SK-N-SH treated with all-trans-retinoic acid at 6 μM for 48 hours (cell line): Measurements from ENCODE around the gene PEX10.
"Not testable (repeated sequence)": the region's sequence is repeated elsewhere in the genome, so short reads cannot be mapped to it uniquely, and the experiment has no call there.

ENCODE experiments used
- ATAC-seq: fragments of 200-7000 bp; cut with Tn5 transposase; 3 replicates; pipeline ENCODE4 v1.9.1; 2020; ENCODE audit warnings: mild to moderate bottlenecking, moderate library complexity
- ARNTL ChIP-seq: fragments of 450-650 bp; formaldehyde crosslinking; IDR thresholded peaks from 2 replicates; pipeline ENCODE4 v1.5.0; 2020; ENCODE audit warnings: low read depth, mild to moderate bottlenecking, moderate library complexity, borderline replicate concordance
- BACH2 ChIP-seq: fragments of 250-450 bp; sonication (Bioruptor Pico); IDR thresholded peaks from 2 replicates; pipeline ENCODE4 v1.9.0; 2021; ENCODE audit warnings: mild to moderate bottlenecking, borderline replicate concordance
- ESRRG ChIP-seq: fragments of 250-450 bp; sonication (Bioruptor Pico); IDR thresholded peaks from 2 replicates; pipeline ENCODE4 v1.6.1; 2021; ENCODE audit warnings: mild to moderate bottlenecking
- GLIS3 ChIP-seq: fragments of 250-450 bp; sonication (Bioruptor Pico); IDR thresholded peaks from 2 replicates; pipeline ENCODE4 v1.5.0; 2020; ENCODE audit warnings: mild to moderate bottlenecking, moderate library complexity
- PATZ1 ChIP-seq: fragments of 250-450 bp; sonication (Bioruptor Pico); IDR thresholded peaks from 2 replicates; pipeline ENCODE4 v1.8.0; 2020; ENCODE audit warnings: mild to moderate bottlenecking, moderate library complexity, borderline replicate concordance
- POU6F1 ChIP-seq: fragments of 250-450 bp; sonication (Bioruptor Pico); IDR thresholded peaks from 2 replicates; pipeline ENCODE4 v1.8.0; 2021; ENCODE audit warnings: low read depth, mild to moderate bottlenecking, moderate library complexity, borderline replicate concordance
- PPARA ChIP-seq: fragments of 250-450 bp; sonication (Bioruptor Pico); IDR thresholded peaks from 2 replicates; pipeline ENCODE4 v1.5.0; 2020; ENCODE audit warnings: mild to moderate bottlenecking, borderline replicate concordance
- RARB ChIP-seq: fragments of 250-450 bp; sonication (Bioruptor Pico); IDR thresholded peaks from 2 replicates; pipeline ENCODE4 v1.8.0; 2021; ENCODE audit warnings: mild to moderate bottlenecking, moderate library complexity
- SNAI2 ChIP-seq: fragments of 250-450 bp; sonication (Bioruptor Pico); IDR thresholded peaks from 2 replicates; pipeline ENCODE4 v1.5.0; 2020; ENCODE audit warnings: mild to moderate bottlenecking, moderate library complexity
- TCF4 ChIP-seq: fragments of 250-450 bp; sonication (Bioruptor Pico); IDR thresholded peaks from 2 replicates; pipeline ENCODE4 v1.8.0; 2021; ENCODE audit warnings: mild to moderate bottlenecking, moderate library complexity, borderline replicate concordance
- TOX ChIP-seq: fragments of 250-450 bp; sonication (Bioruptor Pico); IDR thresholded peaks from 2 replicates; pipeline ENCODE4 v1.8.0; 2021; ENCODE audit warnings: mild to moderate bottlenecking, moderate library complexity, borderline replicate concordance
- ZC3H10 ChIP-seq: fragments of 250-450 bp; sonication (Bioruptor Pico); IDR thresholded peaks from 2 replicates; pipeline ENCODE4 v1.5.1; 2021; ENCODE audit warnings: mild to moderate bottlenecking, moderate library complexity
- ZFP3 ChIP-seq: fragments of 250-450 bp; sonication (Bioruptor Pico); IDR thresholded peaks from 2 replicates; pipeline ENCODE4 v1.5.0; 2020; ENCODE audit warnings: mild to moderate bottlenecking, moderate library complexity
- ZNF565 ChIP-seq: fragments of 450-650 bp; formaldehyde crosslinking; conservative IDR thresholded peaks from 2 replicates; pipeline ENCODE4 v1.5.0; 2020; ENCODE audit warnings: low read depth, mild to moderate bottlenecking, moderate library complexity
- ZNF70 ChIP-seq: fragments of 450-650 bp; formaldehyde crosslinking; IDR thresholded peaks from 2 replicates; pipeline ENCODE4 v1.5.0; 2020; ENCODE audit warnings: mild to moderate bottlenecking, moderate library complexity
- ZNF8 ChIP-seq: fragments of 450-650 bp; formaldehyde crosslinking; IDR thresholded peaks from 2 replicates; pipeline ENCODE4 v1.5.0; 2020; ENCODE audit warnings: mild to moderate bottlenecking, moderate library complexity
- TF ChIP-seq, protein P1 (sequence below): fragments of 250-450 bp; sonication (Bioruptor Pico); IDR thresholded peaks from 2 replicates; pipeline ENCODE4 v1.5.0; 2020; ENCODE audit warnings: mild to moderate bottlenecking, moderate library complexity

The PEX10 gene

DNA sequence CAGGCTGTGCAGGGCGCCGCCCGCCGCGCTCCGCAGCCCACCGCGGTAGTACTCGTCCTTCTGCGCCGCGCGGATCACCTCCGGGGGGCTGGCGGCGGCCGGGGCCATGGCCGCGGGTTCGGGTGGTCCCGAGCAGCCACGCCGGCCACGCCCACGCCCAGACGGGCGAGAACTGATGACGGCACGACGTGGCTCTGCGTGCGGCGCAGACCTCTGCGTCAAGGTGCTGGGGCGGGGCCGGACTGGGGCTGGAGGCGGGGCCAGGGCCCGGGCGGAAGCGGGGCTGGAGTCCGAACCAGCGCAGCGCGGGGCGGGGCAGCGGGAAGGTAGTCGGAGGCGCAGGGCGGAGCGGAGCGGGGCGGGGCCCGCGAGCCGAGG, at the start of gene PEX10:
Gene PEX10 (minus strand): TSS at position 170 of the 378 bp plus-strand sequence. CDS start 62 bp downstream, at position 108.
- no peak for TF ChIP-seq RARB (CRISPR knock-in tag)
- TF ChIP-seq ZNF70 (CRISPR knock-in tag) = no peak
- TF ChIP-seq ZNF8 (CRISPR knock-in tag) = no peak
- no peak for TF ChIP-seq BACH2 (CRISPR knock-in tag)
- TF ChIP-seq ZC3H10 (CRISPR knock-in tag) = no peak
- TF ChIP-seq ZNF565 (CRISPR knock-in tag) = no peak
- no peak for TF ChIP-seq TCF4
- TF ChIP-seq SNAI2 (CRISPR knock-in tag) = no peak
- no peak for TF ChIP-seq PATZ1 (CRISPR knock-in tag)
- TF ChIP-seq POU6F1 (CRISPR knock-in tag) = no peak
- TF ChIP-seq, protein P1, sequence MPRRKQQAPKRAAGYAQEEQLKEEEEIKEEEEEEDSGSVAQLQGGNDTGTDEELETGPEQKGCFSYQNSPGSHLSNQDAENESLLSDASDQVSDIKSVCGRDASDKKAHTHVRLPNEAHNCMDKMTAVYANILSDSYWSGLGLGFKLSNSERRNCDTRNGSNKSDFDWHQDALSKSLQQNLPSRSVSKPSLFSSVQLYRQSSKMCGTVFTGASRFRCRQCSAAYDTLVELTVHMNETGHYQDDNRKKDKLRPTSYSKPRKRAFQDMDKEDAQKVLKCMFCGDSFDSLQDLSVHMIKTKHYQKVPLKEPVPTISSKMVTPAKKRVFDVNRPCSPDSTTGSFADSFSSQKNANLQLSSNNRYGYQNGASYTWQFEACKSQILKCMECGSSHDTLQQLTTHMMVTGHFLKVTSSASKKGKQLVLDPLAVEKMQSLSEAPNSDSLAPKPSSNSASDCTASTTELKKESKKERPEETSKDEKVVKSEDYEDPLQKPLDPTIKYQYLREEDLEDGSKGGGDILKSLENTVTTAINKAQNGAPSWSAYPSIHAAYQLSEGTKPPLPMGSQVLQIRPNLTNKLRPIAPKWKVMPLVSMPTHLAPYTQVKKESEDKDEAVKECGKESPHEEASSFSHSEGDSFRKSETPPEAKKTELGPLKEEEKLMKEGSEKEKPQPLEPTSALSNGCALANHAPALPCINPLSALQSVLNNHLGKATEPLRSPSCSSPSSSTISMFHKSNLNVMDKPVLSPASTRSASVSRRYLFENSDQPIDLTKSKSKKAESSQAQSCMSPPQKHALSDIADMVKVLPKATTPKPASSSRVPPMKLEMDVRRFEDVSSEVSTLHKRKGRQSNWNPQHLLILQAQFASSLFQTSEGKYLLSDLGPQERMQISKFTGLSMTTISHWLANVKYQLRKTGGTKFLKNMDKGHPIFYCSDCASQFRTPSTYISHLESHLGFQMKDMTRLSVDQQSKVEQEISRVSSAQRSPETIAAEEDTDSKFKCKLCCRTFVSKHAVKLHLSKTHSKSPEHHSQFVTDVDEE (CRISPR knock-in tag) = no peak
- TF ChIP-seq ZFP3 (CRISPR knock-in tag) = no peak
- no peak for TF ChIP-seq ESRRG (CRISPR knock-in tag)
- no peak for TF ChIP-seq PPARA (CRISPR knock-in tag)
- peak; percentile 85 for ATAC-seq

- no peak for ATAC-seq
- TF ChIP-seq RARB (CRISPR knock-in tag) = no peak
Observed at GRCh38 chr1:2460996-2461751, 48.8 kb upstream of the PEX10 start.

DNA sequence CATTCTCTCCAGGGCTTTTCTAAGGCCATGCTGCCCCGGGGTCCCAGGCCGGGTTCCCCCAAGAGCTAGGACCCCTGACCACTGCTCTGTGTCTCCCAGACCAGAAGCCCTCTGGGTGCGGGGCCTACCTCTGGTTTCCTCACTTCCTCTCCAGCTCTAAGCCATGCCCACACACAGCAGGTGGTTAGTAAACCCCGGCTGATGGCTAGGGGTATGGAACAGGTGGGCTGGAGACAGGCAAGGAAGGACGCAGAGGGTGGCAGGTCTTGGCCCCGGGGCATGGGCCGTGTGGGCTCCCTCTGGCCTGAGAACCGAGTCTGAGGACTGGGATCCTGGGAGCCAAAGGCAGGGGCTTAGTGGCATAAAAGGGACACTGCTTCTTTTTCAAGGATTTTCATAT, 47.8 kb upstream of the PEX10 start:
- TF ChIP-seq TOX (CRISPR knock-in tag) (no peak), GLIS3 (CRISPR knock-in tag) (no peak), SNAI2 (CRISPR knock-in tag) (no peak), PPARA (CRISPR knock-in tag) (no peak), TCF4 (no peak), ZNF565 (CRISPR knock-in tag) (no peak)
- TF ChIP-seq, all 23 proteins: peak for 0
- ATAC-seq = no peak; the same call in 2 of the 3 replicates

GRCh38 chr1:2459757-2460156, 47.4 kb upstream of the PEX10 start:
- ATAC-seq = peak; percentile 76
- TF ChIP-seq TOX (CRISPR knock-in tag) = no peak

DNA sequence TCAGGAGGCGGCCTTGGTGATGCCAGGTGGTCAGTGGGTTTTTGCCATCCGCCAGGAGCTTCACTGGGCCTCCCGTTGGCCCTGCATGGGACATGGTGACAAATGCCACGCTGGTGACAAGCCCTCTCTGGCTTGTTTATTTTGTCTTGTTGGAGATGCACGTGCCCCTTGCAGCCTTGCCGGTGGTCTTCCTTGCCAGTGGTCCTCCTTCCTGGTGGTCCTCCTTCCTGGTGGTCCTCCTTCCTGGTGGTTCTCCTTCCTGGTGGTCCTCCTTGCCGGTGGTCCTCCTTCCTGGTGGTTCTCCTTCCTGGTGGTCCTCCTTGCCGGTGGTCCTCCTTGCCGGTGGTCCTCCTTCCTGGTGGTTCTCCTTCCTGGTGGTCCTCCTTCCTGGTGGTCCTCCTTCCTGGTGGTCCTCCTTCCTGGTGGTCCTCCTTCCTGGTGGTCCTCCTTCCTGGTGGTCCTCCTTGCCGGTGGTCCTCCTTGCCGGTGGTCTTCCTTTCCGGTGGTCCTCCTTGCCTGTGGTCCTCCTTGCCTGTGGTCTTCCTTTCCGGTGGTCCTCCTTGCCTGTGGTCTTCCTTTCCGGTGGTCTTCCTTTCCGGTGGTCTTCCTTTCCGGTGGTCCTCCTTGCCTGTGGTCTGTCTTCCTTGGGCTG, 46.9 kb upstream of the PEX10 start:
- not testable (repeated sequence) for ATAC-seq

- TF ChIP-seq TCF4 = no peak
- TF ChIP-seq RARB (CRISPR knock-in tag) = no peak
- no peak for TF ChIP-seq POU6F1 (CRISPR knock-in tag)
- TF ChIP-seq ARNTL (CRISPR knock-in tag) = no peak
- no peak for TF ChIP-seq BACH2 (CRISPR knock-in tag)
- no peak for TF ChIP-seq TOX (CRISPR knock-in tag)
- no peak for TF ChIP-seq ESRRG (CRISPR knock-in tag)
- TF ChIP-seq PATZ1 (CRISPR knock-in tag) = no peak
- TF ChIP-seq ZNF70 (CRISPR knock-in tag) = no peak
- no peak for ATAC-seq
Observed at GRCh38 chr1:2458687-2459086, 46.3 kb upstream of the PEX10 start.
